GM12892 (cell line): ENCODE data around the gene CD99.
"Not testable (repeated sequence)": the region's sequence is repeated elsewhere in the genome, so short reads cannot be mapped to it uniquely, and the experiment has no call there.

Source experiments
- DNase-seq: peaks from one replicate; pipeline ENCODE4 v3.0.0; 2011; ENCODE audit not compliant: insufficient read length
- FAIRE-seq: peaks from 2 replicates; lab custom pipeline; 2011; peaks lifted over from hg19 to GRCh38; lab: Jason Lieb, UNC
- POLR2A ChIP-seq: IDR thresholded peaks from 2 replicates; pipeline ENCODE4 v1.6.1; 2011; ENCODE audit warnings: low read depth, low read length, control low read depth
- POLR2AphosphoS5 ChIP-seq: IDR thresholded peaks from 2 replicates; pipeline ENCODE4 v1.6.1; 2011; ENCODE audit warnings: low read depth, low read length, control low read depth
- TAF1 ChIP-seq: IDR thresholded peaks from 2 replicates; pipeline ENCODE4 v1.6.1; 2011; ENCODE audit warnings: low read depth, mild to moderate bottlenecking, control low read depth, low read length, borderline replicate concordance

Gene CD99

DNA sequence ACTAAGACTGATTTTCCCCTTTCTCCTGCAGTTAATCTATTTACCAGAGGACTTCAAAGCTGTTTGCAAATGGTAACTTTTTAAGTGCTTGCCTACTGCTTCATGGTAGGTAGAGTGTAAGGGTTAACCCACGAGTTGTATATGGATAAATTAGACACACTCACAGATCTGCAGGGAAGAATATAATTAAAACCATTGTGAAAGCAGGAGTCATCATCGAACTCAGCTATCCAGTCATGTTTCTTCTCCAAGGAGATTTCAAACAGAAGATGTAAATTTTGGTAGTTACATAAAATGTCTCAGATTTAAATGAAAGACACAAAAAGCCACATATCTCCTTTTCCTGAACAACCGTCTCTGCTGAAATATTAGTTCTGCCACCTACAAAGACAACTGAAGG is 60.2 kb downstream of the CD99 start:
- DNase-seq (no peak), FAIRE-seq (no peak)
- no peak for TF ChIP-seq TAF1
- TF ChIP-seq POLR2A = no peak
- no peak for TF ChIP-seq POLR2AphosphoS5

DNA sequence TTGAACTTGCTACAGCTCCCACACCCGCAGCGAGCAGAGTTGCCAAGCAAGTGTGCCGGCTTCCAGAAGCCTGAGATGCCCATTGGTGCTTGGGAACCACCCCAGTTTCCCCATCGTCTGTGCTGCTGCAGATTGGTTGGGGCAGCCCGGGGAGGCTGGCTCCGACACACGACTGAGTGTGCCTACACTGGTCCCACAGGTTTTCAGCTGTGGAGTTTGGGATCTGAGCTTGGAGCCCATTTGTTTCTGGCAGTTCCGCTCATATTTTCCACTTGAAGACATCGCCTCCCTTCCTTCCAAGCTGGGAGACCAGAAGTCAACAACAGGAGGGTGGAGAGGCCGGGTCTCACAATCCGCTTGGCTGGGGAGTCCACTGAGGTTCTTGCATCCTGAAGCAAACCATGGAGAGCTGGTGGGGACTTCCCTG is 60.8 kb downstream of the CD99 start, which contains the start of gene XG:
Gene XG, plus strand, starts transcription at position 167 of the 427 bp plus-strand sequence. Its CDS starts 235 bp downstream, at position 402.
- not testable (repeated sequence) for DNase-seq, FAIRE-seq

DNA sequence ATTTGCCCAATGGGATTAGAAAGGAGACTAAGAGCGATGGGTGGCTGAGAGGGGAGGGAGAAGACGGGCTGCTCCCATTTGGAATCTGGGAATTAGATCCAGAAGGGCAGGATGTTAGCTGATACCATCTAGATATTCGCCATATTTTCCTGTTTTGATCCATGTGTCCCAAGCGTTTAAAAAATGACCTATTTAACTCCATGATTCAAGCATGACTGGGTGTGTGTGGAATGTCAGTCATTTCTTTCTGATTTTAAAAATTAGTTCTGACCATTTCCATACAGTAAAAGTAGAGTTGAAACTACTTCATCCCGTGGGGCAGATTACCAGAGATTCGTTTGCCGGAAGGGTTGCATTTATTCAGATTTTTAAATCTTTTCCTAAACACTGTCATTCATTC is 61.3 kb downstream of the CD99 start:
- not testable (repeated sequence) for FAIRE-seq, DNase-seq

DNA sequence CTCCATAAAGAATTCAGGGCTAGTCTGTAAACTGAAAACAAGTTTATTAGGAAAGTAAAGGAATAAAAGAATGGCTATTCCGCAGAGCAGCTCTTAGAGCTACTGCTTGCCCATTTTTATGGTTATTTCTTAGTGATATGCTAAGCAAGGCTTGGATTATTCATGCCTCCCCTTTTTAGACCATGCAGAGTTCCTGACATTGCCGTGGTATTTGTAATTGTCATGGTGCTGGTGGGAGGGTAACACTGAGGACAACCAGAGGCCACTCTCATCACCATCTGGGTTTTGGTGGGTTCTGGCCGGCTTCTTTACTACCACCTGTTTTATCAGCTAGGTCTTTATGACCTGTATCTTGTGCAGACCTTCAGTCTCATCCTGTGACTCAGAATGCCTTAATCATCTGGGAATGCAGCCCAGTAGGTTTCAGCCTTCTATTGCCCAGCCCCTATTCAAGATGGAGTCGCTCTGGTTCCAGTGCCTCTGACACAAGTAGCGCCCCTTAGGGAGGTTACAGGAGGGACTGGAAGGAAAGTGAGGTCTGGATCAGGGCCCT is 64.1 kb downstream of the CD99 start:
- DNase-seq = not testable (repeated sequence)

DNA sequence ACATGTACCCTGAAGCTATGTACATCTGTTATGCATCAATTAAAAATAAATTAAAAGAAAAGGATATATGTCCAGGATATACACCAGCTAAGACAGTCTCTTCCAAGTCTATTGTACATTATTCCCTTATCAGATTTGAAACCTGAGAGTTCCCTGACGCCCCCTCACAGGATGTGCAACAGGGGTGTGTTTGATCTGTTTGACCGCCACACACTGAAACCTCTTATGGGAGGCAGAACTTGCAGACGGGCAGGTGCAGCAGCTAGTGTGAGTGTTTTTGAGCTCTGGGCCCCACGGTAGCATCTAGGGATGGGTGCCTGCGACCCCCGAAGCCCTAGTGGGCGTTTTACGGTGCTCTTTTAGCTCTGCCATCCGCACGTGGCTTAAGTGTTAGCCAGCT is 65.5 kb downstream of the CD99 start:
- no peak for FAIRE-seq

More for the DNA sequence above, 64.1 kb downstream of the CD99 start:
- peak; percentile 74 for FAIRE-seq

DNA sequence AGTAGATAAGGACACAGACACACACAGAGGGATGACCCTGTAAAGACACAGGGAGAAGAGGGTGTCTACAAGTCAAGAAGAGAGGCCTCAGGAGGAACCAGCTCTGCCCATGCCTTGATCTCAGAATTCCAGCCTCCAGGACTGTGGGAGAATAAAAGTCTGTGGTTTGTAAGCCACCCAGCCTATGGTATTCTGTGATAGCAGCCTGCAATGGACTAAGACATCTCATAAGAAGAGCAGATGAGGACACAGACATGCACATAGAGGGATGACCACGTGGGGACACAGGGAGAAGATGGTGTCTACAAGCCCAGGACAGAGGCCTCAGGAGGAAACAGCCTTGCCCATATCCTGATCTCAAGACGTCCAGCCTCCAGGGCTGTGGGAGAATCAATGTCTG is 70.2 kb downstream of the CD99 start:
- FAIRE-seq (no peak), DNase-seq (no peak)
- TF ChIP-seq POLR2A = no peak
- no peak for TF ChIP-seq POLR2AphosphoS5
- TF ChIP-seq TAF1 = no peak

More for the DNA sequence above, 65.5 kb downstream of the CD99 start:
- TF ChIP-seq POLR2AphosphoS5 = no peak
- TF ChIP-seq TAF1 = no peak
- no peak for TF ChIP-seq POLR2A
- DNase-seq = no peak

DNA sequence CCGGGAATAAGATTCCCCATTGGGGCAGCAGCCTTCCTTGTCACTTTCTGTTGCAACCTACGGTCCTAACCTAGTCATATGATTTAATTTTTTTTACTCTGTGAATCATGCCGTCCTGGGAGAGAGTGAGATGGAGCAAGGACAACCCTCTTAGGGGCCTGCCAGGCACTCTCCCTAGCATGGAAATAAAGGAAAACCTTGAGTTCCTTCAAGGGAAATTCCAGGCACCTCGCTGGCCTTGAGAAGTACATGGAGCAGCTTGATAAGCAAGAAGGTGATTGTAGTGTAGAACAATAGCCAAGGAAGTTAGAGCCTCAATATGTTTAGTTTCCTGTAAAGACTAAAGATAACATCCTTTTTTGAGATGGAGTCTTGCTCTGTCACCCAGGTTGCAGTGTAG is 71.6 kb downstream of the CD99 start:
- DNase-seq, FAIRE-seq: not testable (repeated sequence)

DNA sequence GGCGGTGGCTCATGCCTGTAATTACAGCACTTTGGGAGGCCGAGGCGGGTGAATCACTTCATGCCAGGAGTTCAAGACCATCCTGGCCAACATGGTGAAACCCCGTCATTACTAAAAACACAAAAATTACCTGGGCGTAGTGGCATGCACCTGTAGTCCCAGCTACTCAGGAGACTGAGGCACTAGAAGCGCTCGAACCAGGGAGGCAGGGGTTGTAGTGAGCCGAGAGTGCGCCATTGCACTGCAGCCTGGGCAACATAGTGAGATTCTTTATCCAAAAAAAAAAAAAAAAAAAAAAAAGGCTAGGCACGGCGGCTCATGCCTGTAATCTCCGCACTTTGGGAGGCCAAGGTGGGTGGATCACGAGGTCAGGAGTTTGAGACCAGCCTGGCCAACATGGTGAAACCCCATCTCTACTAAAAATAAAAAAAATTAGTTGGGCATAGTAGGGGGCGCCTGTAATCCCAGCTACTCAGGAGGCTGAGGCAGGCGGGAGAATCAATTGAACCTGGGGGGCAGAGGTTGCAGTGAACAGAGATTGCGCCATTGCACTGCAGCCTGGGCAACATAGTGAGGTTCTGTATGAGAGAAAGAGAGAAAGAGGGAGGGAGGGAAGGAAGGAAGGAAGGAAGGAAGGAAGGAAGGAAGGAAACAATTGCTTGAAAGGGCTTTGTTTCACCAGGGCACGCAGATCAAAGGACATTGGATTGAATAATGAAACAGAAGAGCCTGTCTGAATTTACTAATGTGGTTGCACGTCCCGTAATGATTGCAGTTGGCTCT is 73.9 kb downstream of the CD99 start:
- FAIRE-seq, DNase-seq: not testable (repeated sequence)

DNA sequence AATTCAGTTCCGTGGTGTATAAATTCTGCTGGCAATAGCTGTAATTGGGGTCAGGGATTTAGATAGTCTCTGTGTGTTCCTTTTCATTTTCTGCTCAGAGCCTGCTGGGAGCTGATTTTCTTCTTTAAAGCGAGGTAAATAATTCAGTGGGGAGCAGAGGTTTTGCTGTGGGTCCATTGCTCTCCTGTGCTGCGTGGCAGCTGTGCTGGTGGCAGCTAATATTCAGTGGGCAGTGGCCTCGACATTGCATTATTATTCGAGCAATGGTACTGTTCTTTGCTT is 74.4 kb downstream of the CD99 start:
- FAIRE-seq (no peak), DNase-seq (no peak)
- no peak for TF ChIP-seq TAF1

DNA sequence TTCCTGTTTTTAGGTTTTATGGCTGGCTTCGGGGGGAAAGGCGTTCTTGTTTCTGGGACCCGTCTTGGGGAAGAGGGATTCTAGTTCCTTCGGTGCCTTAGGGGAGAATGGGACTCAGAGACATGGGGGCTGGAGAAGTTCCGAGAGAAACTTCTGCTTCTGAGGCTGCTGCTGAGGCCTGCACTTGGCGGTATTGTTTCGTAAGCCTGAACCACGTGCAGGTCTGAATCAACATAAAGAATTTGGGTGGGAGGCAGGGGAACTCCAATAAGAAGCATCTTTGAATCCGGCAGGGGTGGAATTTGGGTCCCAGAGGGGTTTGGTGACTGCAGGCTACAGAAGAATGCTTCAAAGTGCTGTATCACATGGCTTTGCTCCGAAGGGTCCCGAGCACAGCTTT is 75.8 kb downstream of the CD99 start:
- no peak for FAIRE-seq
- DNase-seq = no peak
- no peak for TF ChIP-seq POLR2A
- no peak for TF ChIP-seq TAF1
- no peak for TF ChIP-seq POLR2AphosphoS5

DNA sequence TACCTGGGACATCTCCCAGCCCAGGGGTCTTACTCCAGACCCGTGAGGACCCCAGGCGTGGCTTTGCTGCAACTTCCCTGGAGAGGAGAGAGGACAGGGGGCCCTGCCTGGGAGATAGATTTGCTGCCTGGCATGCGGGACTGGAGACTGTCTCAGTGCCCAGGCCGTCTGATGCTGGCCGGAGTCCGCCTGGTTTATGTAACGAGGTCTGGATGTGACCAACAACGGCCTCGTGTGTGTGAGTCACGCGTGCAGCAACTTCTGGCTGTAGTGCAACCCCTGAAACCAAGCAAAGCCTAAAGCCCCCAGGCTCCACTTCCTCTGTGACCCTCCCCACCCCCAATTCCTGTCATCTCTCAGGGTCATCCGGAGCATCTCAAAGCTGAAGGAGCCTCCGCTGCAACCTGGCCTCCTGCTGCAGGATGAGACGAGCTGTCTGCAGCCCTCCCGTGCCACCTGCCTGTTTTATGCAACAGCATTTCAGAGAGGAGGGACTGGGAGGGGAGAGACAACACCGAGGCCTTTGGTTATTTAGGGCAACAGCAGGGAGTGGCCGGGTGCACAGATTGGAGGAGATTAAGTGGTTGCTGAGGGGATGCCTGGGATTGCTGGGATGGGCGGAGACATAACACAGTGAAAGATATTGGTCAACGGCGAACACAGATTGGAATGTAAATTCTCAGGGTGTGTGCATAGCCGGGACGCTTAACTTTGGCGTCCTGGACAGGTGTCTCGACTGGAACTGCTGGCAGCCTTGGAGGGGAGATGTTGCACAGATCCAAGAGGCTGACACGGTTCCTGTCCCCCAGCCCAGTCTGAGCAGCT is 76.7 kb downstream of the CD99 start:
- DNase-seq = no peak
- TF ChIP-seq POLR2A = no peak
- TF ChIP-seq TAF1 = no peak
- no peak for TF ChIP-seq POLR2AphosphoS5
- no peak for FAIRE-seq

DNA sequence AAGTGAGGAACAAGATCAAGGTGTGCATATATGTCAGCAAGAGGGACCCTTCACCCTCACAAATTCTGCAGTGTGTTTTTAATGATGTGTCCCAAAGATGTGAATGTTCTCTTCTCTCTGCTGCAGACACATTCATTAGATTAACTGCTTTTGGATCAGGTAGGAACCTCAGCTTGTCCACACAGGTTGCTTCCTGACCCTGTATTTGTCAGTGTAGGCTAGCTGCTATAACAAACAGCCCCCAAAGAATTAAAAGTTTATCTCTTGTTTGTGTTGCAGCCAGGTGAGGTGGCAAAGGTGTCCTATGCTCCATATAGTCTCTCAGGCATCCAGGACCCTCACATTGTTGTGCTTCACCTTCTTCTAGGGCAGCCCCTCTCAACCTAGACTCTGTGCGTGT is 78.5 kb downstream of the CD99 start:
- TF ChIP-seq POLR2A (no peak), TAF1 (no peak), POLR2AphosphoS5 (no peak)

DNA sequence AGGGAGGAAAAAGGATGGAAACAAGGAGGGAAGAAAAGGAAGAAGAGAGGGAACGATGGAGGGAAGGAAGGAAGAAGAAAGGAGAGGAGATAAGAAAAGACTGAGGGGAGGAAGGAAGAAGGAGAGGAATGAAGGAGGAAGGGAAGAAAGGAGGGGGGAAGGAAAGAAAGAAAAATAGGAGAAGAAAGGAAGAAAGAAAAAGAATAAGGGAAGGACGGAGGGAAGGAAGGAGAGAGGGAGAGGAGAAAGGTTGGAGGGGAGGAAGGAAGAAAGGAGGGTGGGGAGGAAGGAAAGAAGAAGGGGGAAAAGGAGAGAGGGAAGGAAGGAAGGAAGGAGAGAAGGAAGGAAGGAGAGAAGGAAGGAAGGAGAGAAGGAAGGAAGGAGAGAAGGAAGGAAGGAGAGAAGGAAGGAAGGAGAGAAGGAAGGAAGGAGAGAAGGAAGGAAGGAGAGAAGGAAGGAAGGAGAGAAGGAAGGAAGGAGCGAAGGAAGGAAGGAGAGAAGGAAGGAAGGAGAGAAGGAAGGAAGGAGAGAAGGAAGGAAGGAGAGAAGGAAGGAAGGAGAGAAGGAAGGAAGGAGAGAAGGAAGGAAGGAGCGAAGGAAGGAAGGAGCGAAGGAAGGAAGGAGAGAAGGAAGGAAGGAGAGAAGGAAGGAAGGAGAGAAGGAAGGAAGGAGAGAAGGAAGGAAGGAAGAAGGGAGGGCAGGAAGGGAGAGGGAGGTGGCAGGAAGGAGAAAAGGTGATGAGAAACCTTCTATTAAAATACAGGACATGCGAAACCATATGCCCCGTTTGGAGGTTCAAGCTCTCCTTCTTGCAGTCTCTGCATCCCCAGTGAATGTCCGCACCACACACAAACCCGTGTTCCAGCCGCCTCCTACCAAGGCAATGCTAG is 82.3 kb downstream of the CD99 start:
- not testable (repeated sequence) for FAIRE-seq, DNase-seq

More for the DNA sequence above, 78.5 kb downstream of the CD99 start:
- no peak for DNase-seq
- no peak for FAIRE-seq
